ENCODE data around the gene CLEC4F. TPM values are rescaled to one million over a fixed set of nuclear protein-coding genes. Genes with fewer than 3 reads are reported as not detected.

The CLEC4F gene
- polyA plus RNA-seq, 1 donor (not counting 4 experiments of a cell fraction or from before 2014, with no cell fraction given), result not detected

- H3K27ac ChIP-seq (ENCODE audit: control insufficient read depth, insufficient read depth, low read length), result no peak overlapping the region
- dilution Hi-C loops (cut with MboI; ENCODE audit: extremely low pct_ligation_motif_present, low sequenced_read_pairs), result no loop called here
- no peaks in the 10 kb centered on the region for H3K36me3 ChIP-seq (ENCODE audit: control insufficient read depth in 2 of 2, extremely low read depth in 1 of 2, insufficient read depth in 2 of 2, low read length in 2 of 2)
- H4K20me1 ChIP-seq (ENCODE audit: control insufficient read depth, extremely low read depth, insufficient read depth, low read length), result no peaks in the 10 kb centered on the region
- H3K9me1 ChIP-seq (ENCODE audit: control insufficient read depth, extremely low read depth, insufficient read depth, low read length), result no peaks in the 10 kb centered on the region
- no peaks in the 10 kb centered on the region for H3K9me3 ChIP-seq (ENCODE audit: control insufficient read depth, low read depth, low read length)
- no peaks in the 10 kb centered on the region for H3K4me1 ChIP-seq (ENCODE audit: control insufficient read depth, extremely low read depth, insufficient read depth, low read length)
- H3K27me3 ChIP-seq (ENCODE audit: control insufficient read depth, extremely low read depth, insufficient read depth, low read length), result peaks cover 15% of the 10 kb centered on the region
- DNase-seq (ENCODE audit: low read depth, low spot score), result no peak
- H2AFZ ChIP-seq (ENCODE audit: control insufficient read depth, low read length), result no peak overlapping the region
- no peak overlapping the region for H3K4me2 ChIP-seq (ENCODE audit: control insufficient read depth, extremely low read depth, insufficient read depth, low read depth, low read length)
- H3K4me3 ChIP-seq (ENCODE audit: control insufficient read depth in 2 of 3, extremely low read depth in 1 of 3, insufficient read depth in 2 of 3, low read depth in 1 of 3, low read length in 3 of 3), result no peak overlapping the region
- H3K9ac ChIP-seq (ENCODE audit: control insufficient read depth, extremely low read depth, insufficient read depth, low read length), result no peak overlapping the region
- no peak for FAIRE-seq
- no peaks in the 10 kb centered on the region for H3K79me2 ChIP-seq (ENCODE audit: control insufficient read depth, insufficient read depth, low read length)
- TF ChIP-seq EZH2 (IDR thresholded peaks at IDR 0.05; ENCODE audit: low read length) (no peak), CTCF (optimal IDR thresholded peaks at IDR 0.05 in 1 of 3, IDR thresholded peaks at IDR 0.05 in 1 of 3, conservative IDR thresholded peaks at IDR 0.05 in 1 of 3; ENCODE audit: extremely low read depth in 1 of 3, insufficient read depth in 2 of 3, low read length in 3 of 3) (no peak)
Observed at GRCh38 chr2:70808983-70809958, 11.1 kb downstream of the CLEC4F start.

GRCh38 chr2:70807828-70808118, 12.6 kb downstream of the CLEC4F start:
- dilution Hi-C loops (cut with MboI; ENCODE audit: extremely low pct_ligation_motif_present, low sequenced_read_pairs), result no loop called here

More at GRCh38 chr2:70807828-70808118, 12.6 kb downstream of the CLEC4F start:
- no peak overlapping the region for H3K9ac ChIP-seq (ENCODE audit: control insufficient read depth, extremely low read depth, insufficient read depth, low read length)
- no peaks in the 10 kb centered on the region for H3K36me3 ChIP-seq (ENCODE audit: control insufficient read depth in 2 of 2, extremely low read depth in 1 of 2, insufficient read depth in 2 of 2, low read length in 2 of 2)
- no peak for FAIRE-seq
- TF ChIP-seq CTCF (optimal IDR thresholded peaks at IDR 0.05 in 1 of 3, IDR thresholded peaks at IDR 0.05 in 1 of 3, conservative IDR thresholded peaks at IDR 0.05 in 1 of 3; ENCODE audit: extremely low read depth in 1 of 3, insufficient read depth in 2 of 3, low read length in 3 of 3) (no peak), EZH2 (IDR thresholded peaks at IDR 0.05; ENCODE audit: low read length) (no peak)
- H3K4me3 ChIP-seq (ENCODE audit: control insufficient read depth in 2 of 3, extremely low read depth in 1 of 3, insufficient read depth in 2 of 3, low read depth in 1 of 3, low read length in 3 of 3), result no peak overlapping the region
- no peak overlapping the region for H3K4me2 ChIP-seq (ENCODE audit: control insufficient read depth, extremely low read depth, insufficient read depth, low read depth, low read length)
- H4K20me1 ChIP-seq (ENCODE audit: control insufficient read depth, extremely low read depth, insufficient read depth, low read length), result no peaks in the 10 kb centered on the region
- H2AFZ ChIP-seq (ENCODE audit: control insufficient read depth, low read length), result no peak overlapping the region
- H3K9me3 ChIP-seq (ENCODE audit: control insufficient read depth, low read depth, low read length), result no peaks in the 10 kb centered on the region
- H3K27ac ChIP-seq (ENCODE audit: control insufficient read depth, insufficient read depth, low read length), result no peak overlapping the region
- peaks cover 9% of the 10 kb centered on the region for H3K27me3 ChIP-seq (ENCODE audit: control insufficient read depth, extremely low read depth, insufficient read depth, low read length)
- H3K4me1 ChIP-seq (ENCODE audit: control insufficient read depth, extremely low read depth, insufficient read depth, low read length), result no peaks in the 10 kb centered on the region
- no peaks in the 10 kb centered on the region for H3K79me2 ChIP-seq (ENCODE audit: control insufficient read depth, insufficient read depth, low read length)
- H3K9me1 ChIP-seq (ENCODE audit: control insufficient read depth, extremely low read depth, insufficient read depth, low read length), result no peaks in the 10 kb centered on the region
- no peak for DNase-seq (ENCODE audit: low read depth, low spot score)
